Amniotic epithelial cell (primary cell): Measurements from ENCODE around the gene USP25.
A peak's percentile ranks its signal among the peaks of the same experiment; 100 is the strongest.

ENCODE experiments used
- DNase-seq: peaks from one replicate; pipeline ENCODE4 v3.0.0-alpha.2; 2010; ENCODE audit warnings: low read depth

The USP25 gene

DNA sequence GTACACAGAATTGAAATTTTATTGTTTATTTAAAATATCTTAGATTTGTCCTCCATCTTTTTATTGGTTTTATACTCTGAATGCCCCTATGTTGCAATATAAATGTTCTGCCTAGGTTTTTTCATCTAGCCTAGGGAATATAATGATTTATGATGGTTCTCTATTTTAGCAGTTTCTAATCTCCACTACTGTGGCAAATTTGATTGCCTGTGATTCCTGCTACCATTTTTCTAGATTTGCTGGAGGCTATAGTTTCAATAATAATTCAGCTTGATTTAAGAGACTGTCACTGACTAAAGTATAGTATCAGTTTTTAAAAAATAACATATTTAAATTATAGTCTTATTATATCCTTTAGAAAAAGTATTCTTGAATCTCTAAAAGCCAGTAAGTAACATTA lies 90.5 kb downstream of the USP25 start:
- DNase-seq, result no peak

DNA sequence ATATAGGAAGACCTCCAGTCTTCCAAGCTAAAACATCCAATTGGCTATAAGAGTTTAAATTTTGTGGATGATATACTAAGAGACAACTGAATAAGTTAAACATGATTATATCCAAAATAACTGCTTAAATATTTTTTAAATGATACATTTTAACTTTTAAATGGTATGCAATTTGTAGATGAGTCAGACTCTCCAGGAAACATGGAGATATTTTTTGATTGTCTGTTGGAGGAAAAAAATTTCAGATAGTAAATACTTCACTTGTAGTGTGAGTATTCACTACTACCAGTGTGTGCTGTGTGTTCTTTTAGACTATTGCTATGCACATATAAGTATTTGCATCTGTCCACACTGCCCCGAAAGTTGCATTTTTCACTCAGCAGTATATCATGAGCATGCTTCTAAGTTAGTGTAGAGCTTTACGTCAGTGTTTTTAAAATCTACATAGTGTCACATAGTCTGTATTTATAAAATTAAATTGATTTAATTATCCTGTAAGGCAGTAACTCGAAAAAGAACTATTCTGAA lies 91.1 kb downstream of the USP25 start:
- no peak for DNase-seq

DNA sequence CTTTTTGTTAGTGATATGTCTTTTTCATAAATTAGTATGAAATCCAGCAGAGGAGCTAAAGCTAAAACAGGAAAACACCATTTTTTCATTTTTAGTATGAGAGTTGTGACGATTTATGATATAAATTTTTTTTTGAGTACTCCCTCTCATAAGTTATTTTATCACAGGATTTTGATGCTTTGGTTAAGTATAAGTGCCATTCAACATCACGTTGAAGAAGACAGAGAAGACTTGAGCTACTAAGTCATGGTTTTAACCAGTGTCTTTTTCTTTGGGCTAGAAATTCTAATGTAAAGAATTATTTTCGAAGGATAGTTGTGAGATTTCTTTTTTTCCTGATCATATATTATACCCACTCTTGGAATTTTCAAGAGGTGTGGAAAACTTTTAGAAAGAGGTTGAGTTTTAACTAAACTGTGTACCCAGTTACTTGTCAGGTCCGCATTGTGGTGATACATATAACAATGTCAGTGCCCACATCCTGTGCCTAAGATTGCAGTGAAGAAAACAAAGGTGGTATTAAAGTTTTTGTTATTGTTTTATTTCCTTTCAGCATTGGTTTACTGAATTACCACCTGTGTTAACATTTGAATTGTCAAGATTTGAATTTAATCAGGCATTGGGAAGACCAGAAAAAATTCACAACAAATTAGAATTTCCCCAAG lies 93.8 kb downstream of the USP25 start:
- no peak for DNase-seq

DNA sequence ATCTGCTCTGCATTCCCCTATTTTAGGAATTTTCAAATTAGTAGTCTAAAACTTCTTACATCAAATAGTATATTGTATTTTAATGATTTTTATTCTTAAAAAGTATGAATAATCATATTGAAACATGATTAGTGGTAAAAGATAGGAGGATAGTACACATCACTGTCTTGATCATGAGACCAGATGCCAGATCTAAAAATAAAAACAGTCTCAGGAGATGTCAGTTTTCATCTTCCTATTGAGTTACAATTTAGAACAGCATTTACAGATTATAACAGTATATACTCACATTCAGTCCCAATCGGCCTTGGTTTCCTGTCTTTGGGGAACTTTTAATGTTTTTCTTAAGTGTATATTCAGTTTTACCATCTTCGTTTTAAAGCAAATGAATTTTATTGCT lies 95.9 kb downstream of the USP25 start:
- DNase-seq, result no peak

DNA sequence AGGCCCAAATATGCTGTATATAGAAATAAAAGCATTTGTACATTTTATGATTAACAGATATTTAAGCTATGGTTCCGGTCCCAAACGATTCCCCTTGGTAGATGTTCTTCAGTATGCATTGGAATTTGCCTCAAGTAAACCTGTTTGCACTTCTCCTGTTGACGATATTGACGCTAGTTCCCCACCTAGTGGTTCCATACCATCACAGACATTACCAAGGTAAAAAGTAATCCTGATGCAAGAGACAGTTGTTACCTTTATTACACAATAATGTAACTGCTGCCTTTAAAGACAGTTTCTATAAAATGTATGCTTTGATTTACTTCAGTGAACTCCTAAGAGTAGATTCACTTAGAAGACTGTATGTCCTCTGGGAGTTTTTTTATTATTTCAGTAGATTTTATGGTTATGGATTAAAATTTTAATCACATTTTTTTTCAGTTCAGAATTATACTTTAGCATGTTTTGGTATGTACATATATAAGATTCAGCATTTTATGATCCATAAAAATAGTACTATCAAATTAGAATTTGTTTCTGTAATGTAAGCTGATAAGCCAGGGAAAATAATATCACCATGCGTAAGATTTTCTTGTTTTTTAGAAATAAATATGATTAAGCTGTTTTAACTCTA lies 96.5 kb downstream of the USP25 start:
- peak; percentile 71 for DNase-seq

DNA sequence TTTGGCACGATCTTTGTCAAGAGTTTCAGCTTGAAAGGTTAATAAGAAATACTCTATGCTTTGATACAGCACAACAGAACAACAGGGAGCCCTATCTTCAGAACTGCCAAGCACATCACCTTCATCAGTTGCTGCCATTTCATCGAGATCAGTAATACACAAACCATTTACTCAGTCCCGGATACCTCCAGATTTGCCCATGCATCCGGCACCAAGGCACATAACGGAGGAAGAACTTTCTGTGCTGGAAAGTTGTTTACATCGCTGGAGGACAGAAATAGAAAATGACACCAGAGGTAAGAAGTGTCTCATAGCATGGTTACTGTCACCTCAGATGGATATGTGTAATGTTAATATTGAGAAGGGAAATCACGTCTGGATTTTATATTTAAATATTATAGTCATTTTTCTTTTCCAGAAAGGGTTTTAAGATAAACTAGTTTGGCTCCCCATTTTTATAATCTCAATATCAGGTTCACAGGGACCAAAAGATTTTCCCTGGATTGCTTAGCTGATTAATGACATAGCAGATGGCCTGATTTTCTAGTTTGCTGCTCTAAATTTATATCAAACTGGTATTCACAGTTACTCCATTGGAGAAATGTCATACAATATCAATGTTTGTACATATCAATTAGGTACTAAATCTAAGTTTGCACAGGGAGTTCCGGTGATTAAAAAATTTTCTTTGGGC lies 97.3 kb downstream of the USP25 start:
- DNase-seq, result no peak

DNA sequence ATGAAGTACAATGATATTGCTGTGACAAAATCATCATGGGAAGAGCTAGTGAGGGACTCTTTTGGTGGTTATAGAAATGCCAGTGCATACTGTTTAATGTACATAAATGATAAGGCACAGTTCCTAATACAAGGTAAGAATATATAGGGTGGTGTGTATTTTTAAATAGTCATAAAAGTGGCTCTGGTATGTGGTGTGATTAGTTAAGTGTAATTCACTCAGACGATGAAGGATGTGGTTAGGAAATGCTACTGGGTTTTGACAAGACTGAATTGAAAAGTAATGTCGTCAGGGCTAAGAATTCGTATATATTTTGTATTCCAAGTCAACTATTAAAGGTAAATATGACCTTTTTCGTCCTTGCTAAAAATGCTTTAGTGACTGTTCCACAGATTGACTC lies 101.7 kb downstream of the USP25 start:
- no peak for DNase-seq

DNA sequence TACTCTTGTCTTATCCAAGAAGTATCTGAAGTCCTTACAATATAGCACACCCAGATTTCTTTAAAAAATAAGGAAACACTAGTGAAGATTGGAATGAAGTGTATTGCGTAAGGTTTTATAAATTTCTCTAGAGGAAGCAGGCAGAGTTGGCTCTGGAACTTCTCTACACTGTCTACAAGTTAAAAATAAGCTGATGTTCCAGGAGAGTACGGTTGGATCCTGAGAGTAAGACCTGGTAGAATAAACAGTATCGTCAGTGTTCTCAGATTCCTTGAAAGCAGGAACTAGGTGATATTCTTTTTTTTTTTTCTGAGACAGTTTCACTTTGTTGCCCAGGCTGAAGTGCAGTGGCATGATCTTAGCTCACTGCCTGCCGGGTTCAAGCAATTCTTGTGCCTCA lies 107.9 kb downstream of the USP25 start:
- peak; percentile 91 for DNase-seq

DNA sequence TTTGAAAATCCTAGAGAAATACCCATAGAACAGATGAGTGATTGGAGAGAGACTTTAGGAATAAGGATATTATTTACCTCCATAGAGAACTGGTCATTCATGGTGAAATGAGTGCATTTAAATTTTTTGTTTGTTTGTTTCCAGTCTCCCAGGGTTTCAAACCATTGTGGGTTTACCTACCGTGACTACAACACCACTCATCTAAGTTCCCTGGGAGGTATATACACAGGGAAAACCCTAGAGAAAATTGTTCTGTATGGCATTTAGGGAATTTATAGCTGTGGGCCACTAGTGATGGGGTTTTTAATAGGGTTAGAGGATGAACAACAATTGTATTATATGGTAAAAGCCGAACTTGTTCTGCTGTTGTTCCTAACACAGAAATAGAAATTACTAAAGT lies 109.2 kb downstream of the USP25 start:
- DNase-seq, result no peak

DNA sequence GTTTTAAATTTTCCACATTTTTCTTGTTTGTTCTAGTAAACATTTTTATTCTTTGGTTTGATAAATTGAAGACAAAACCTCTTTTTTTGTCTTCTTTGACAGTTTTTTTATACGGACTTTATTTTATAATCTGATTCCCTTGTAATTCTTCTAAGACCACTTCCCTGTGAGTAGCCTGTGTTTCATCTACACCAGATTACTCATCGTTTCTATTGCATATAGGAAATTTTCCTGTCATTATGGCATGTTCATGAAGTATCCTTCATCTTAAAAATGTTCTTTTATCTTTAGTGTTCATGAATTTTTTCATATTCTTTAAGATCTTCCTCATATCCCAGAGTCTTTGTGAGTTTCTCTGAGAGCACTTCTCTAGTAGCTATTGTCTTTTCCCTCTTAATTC lies 109.8 kb downstream of the USP25 start:
- peak; percentile 37 for DNase-seq

DNA sequence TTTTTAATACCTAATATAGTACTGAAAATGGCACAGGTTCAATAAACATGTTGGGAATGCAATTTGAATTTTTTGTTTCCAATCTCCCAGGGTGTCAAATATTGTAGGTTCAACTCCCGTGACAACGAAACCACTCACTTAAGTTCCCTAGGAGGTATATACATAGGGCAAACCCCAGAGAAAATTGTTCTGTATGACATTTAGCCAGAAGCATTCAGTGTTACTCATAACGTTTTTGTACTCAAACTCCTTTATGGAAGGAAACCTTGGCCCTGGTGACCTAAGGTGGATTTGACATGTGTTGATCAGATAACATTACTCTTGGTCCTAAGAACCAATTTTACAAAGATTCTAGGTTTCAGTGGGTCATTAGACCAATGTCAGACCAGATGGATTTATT lies 110.6 kb downstream of the USP25 start:
- DNase-seq, result no peak

DNA sequence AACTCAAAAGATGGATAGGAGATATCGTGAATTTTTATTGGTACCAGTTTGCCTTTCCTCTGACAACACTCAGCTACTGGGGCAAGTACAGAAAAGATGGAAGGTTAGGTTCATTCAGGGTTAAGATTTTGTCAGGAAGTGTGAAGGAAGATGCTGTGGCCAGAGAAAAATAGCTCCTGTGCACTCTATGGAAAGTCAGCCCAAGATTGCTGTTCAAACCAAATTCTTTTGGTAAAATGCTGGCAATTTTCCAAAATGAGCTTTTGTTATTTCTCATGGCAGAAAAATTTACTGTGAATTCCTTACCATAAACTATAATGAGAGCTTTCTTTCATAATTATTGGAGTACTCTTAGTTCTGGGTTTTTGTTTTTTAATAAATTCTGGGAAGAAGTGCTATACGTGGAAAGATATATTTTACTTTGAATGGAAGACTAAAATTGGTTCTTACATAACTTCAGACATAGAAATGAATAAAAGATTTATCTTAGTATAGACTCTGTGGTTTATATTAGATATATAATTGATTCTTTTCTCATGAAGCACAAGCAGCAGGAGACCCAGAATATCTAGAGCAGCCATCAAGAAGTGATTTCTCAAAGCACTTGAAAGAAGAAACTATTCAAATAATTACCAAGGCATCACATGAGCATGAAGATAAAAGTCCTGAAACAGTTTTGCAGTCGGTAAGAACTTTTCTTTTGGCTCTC lies 112.2 kb downstream of the USP25 start:
- DNase-seq, result peak; percentile 76

DNA sequence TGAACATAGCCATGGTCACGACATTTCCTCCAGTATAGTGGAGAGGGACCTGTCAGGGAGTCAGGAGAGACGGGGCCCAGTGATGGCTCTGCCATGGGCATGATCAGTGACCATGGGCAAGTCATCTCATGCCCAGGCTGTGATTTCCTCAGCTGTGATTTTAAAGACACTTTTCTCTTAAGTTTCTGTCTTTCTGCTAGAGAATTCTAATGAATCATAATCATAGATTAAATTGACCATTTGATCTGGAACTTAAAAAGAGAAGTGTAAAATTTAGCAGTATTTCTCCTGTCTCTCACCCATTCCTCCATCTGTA lies 112.7 kb downstream of the USP25 start:
- DNase-seq, result no peak

DNA sequence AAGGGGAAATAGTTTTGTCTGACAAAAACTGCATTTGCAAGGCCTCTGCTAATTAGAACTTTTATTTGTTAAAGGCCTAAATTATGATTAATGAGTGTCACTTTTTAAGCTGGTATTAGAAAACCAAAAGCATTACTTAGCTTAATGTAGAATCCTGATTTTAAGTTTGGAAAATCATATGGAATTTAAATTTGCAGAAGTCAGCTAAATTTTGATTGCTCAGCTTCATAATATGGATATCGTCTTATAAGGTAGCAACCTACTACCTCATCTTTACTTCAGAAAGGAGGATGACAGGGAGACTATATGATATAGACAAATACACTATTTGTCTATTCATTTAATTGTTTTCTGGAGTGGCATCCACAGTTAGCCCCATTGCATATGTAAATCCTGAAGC lies 114.0 kb downstream of the USP25 start:
- DNase-seq, result no peak

DNA sequence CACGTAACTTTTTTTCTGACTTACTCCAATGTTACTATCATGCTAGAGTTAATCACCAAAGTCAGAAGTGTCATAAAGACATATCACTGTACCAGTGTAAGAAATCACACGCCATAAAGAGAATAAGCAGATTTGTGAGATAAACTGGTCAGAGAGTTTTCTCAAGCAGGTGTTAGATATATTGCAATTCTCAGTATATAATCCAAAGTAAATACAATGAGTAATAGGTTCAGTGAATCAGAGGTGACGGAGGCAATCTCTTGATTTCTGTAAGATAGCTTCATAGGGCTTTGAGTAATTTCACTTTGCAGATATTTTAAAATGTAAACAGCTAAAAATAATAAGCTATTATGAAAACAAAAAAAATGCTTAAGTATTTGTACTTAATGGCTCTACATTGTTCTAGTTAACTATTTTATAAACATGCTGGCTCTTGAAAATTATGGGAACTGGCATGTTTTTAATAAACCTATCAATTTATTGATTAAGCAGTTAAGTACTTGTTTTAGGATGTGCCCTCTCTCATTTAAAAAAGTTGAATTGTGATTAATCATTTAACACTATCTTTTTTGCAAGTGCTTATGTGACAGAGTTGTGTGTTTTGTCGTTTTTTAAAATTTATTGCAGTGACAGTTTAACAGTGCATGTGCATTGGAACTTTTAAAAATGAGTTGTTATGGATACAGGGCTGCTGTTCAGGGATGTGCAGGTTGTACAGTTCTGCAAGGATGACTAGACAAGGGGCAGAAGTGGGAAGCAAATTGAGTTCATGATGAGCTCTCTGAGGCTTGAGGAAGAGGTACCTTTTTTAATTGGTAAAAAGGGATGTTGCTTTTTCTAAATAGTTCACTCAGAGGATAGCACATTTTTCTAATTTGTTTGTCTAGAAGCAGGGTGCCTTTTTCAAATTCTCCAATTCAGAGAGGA lies 119.1 kb downstream of the USP25 start:
- peak; percentile 66 for DNase-seq

DNA sequence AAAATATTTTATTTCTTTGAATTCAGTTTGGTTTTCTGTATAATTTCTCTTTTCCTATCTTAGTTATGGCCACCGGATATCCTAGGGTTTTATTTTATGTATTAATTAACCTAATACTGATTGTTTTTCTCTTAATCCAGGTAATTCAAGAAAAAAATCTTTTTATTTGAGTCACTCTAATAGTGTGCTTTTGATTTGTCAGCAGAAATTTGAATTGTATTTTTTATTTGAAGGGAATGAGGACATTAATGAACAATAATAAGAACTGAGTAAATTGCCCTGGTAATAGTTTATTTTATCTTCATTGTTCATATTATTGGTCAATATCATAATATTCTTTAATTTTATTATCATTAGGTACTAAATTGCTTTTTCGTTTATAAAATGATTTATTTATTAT lies 120.1 kb downstream of the USP25 start:
- no peak for DNase-seq

DNA sequence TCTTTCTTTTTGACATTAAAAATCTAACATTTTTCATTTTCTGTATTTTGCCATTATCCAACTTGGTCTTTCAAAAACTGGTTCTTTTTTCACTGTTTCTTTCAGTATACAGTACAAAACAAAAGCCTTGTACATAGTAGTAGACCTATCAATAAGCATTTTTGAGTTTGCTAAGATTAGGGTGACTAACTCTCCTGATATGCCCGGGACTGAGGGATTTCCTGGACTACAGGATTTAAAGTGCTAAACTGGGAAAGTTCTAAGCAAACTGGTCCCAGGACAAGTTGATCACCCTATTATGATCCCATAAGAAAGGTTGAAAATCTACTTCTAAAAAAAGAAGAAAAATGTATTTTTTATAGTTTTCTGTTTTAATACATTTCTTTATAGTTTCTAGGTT lies 120.9 kb downstream of the USP25 start:
- peak; percentile 71 for DNase-seq

DNA sequence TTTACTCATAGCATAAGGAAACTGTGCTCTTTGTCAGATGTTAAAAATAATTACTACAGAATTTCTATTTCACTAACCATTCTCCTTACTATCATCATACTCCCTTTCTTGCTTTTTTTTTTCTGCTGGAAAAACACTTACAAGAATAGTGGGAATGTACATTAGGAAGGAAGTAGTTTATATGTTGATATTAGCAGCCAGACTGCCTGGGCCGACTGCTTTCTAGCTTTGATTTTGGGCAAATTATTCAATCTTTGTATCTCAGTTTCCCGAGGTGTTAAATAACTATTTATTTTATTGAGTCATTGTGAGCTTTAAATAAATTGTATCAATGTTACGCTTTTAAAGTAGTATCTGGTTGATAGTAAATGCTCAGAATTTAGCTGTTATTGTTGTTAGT lies 122.4 kb downstream of the USP25 start:
- DNase-seq, result no peak

DNA sequence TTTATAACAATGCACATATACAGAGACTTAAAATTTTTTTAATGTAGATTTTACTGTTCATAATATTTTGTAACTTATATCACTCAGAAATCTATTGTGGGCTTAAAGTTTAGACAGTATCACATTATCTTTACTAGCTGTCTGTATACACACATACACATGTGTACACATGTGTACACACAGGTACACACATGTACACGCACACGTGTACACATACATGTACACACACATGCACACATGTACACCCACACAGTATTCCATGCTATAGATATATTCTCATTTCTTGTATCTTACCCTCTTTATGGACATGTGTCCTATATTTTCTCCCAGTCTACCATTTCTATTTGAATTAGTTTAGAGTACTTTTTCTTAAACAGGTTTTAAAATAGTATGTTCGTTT lies 123.3 kb downstream of the USP25 start:
- no peak for DNase-seq

DNA sequence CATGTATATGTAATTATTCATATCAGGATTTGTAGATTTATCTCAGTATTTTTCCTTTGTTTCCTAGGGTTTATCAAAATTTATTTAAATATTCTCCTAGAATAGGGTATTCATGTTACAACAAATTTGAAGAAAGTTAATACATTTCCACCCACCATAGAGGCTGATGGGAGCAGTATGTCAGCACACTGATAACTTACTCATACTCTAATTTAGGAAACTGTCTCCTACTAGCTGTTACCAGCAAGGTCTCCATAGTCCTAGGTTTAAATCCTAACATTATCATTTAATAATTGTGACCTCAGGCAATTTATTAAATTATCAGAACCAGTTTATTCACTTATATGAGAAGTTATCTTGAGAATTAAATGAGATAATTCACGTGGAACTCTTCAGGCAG lies 127.0 kb downstream of the USP25 start:
- no peak for DNase-seq

DNA sequence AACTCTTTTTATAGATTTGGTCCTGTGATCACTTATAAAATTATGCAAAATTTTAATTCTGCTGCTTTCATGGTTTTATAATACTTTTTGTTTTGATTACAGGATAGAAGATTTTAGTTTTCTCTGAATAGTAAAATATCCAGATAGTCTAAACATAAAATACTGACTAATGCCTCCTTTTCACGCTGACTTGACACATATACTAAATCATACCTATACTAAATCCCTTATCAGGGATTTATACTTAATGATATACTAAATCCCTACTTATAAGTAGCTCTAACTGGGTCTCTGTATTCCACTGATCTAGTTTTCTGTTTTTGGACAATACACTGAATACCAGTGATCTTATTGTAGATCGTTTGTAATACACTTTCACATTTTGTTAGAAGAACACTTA lies 128.0 kb downstream of the USP25 start:
- DNase-seq, result no peak

DNA sequence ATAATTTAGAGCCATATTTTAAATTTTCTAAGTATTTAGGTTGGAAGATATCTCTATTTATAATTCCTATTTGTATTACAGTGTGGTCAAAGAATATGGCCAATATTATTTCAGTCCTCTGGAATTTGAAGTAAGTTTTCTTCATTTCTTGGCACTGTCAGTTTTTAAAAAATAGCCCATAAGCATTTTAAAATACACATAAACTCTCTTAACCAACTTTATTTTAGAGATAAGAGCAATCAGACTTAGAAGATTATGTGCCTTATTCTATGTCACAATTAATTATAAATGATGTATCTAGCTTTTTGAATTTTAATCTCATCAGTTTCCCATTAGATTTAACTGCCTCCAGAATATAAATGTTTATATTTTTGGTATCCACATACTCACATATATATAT lies 130.8 kb downstream of the USP25 start:
- DNase-seq, result no peak
